C1 segment of cervical spinal cord (tissue), 14 donors: ENCODE measurements around the gene RNF227.

ENCODE experiments used
- DNase-seq, 14 donors: peaks; one replicate each; lab custom pipeline; 2025; lab: John Stamatoyannopoulos, UW

The RNF227 gene

GRCh38 chr17:7889166-7889955, 26.7 kb downstream of the RNF227 start:
- DNase-seq: peak; percentile 57 to 98 (median 93)

- DNase-seq: no peak
These were observed 27.7 kb downstream of the RNF227 start, which contains the start of gene CHD3 for GRCh38 chr17:7888184-7888920. CHD3 (plus strand) TSS chr17:7888789; CDS start chr17:7889001, 212 bp downstream.

- DNase-seq: peak in 13 of 14 donors; percentile 45 to 88 (median 77)
These were observed 28.5 kb downstream of the RNF227 start for GRCh38 chr17:7887482-7888183.

- DNase-seq: no peak
These were observed 29.0 kb downstream of the RNF227 start for GRCh38 chr17:7887038-7887481.

- DNase-seq: peak in 4 of 14 donors; percentile 13 to 40 (median 24)
These were observed 29.7 kb downstream of the RNF227 start for GRCh38 chr17:7886227-7887037.

GRCh38 chr17:7885367-7886226, 30.5 kb downstream of the RNF227 start:
- peak in 4 of 14 donors; percentile 24 to 48 (median 36) for DNase-seq

- no peak for DNase-seq
These were observed 31.3 kb downstream of the RNF227 start for GRCh38 chr17:7884581-7885366.

GRCh38 chr17:7883781-7884386, 32.2 kb downstream of the RNF227 start:
- DNase-seq: no peak

GRCh38 chr17:7882629-7883028, 33.5 kb downstream of the RNF227 start:
- no peak for DNase-seq

GRCh38 chr17:7882068-7882467, 34.0 kb downstream of the RNF227 start:
- DNase-seq: no peak

GRCh38 chr17:7881276-7882054, 34.6 kb downstream of the RNF227 start:
- peak in 2 of 14 donors; percentile 16 to 93 for DNase-seq

GRCh38 chr17:7880076-7880868, 35.8 kb downstream of the RNF227 start:
- no peak for DNase-seq

GRCh38 chr17:7878234-7878633, 37.9 kb downstream of the RNF227 start:
- no peak for DNase-seq

- no peak for DNase-seq
These were observed 40.2 kb downstream of the RNF227 start for GRCh38 chr17:7875804-7876370.

GRCh38 chr17:7873051-7873450, 43.0 kb downstream of the RNF227 start:
- DNase-seq: no peak

GRCh38 chr17:7867881-7868329, 48.2 kb downstream of the RNF227 start:
- DNase-seq: no peak
